Activated CD4-positive, alpha-beta T cell treated with anti-CD3 and anti-CD28 coated beads, Interleukin-2, Interleukin-6, amounts not matched to agents 100 ng/mL and 50 ng/mL, durations not matched to agents 16 hours and 8 hours (primary cell): ENCODE data around the gene SLC15A5.

Source experiments
- DNase-seq: peaks from one replicate; pipeline ENCODE4 v3.0.0-alpha.2; 2020

The SLC15A5 gene, protein sequence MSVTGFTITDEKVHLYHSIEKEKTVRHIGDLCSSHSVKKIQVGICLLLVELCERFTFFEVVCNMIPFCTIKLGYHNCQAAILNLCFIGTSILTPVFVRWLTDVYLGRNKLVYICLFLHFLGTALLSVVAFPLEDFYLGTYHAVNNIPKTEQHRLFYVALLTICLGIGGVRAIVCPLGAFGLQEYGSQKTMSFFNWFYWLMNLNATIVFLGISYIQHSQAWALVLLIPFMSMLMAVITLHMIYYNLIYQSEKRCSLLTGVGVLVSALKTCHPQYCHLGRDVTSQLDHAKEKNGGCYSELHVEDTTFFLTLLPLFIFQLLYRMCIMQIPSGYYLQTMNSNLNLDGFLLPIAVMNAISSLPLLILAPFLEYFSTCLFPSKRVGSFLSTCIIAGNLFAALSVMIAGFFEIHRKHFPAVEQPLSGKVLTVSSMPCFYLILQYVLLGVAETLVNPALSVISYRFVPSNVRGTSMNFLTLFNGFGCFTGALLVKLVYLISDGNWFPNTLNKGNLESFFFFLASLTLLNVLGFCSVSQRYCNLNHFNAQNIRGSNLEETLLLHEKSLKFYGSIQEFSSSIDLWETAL

DNA sequence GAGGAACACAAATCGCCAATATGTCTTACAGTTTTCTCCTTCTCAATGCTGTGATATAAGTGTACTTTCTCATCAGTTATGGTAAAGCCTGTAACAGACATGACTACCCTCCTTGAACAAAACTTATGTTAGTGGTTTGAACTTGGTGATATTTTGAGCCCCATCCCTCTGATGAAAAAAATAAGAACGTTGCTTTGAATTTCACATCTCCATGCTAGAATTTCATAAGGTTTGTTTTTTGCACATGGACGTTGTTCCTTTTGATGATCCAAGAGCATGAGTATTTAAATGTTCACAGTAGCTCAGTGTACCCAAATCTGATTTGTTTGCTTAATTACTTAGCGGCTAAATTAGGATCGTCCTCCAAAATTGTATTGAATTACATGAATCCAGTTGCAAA lies at the start of gene SLC15A5:
SLC15A5 (minus strand) TSS at position 101 of the 400 bp plus-strand sequence; CDS start at position 101, 0 bp downstream.
- DNase-seq = no peak

DNA sequence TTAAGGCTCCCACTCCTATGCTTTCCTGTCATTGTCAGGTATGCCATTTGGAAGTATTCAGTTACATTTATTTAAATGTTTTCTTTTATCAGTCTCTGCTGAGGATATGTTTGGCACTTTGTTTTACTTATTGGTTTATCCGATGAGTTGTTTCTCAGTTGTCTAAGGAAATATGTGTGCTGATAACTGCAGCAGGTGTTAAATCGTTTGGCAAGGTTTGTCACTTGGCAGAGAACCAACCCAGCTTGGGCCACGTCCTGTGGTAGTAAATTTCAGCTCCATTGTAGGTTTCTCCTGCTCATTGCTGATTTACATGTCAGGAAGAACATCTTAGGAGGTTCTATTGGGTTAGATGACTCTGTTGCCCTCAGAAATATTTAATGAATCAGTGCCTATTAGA lies 47.9 kb upstream of the SLC15A5 start:
- no peak for DNase-seq

DNA sequence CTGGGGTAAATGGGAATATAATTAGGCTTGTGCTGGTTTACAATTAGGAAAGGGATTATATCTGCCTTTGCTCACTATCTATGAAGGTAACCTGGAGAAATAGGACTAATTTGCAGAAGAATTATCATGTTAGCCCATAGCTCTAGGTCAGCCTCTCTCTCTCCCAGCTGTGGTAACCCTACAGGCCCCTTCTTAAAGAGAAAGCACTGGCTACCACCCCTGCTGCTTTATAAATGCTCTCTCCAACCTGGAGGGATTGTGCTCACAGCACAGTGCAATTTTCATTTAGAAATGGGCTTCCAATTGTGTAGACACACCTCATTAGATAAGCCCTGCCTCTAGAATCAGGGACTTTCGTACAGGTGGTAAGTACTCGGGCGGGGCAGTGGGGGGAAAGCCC lies 47.3 kb upstream of the SLC15A5 start:
- DNase-seq = no peak

DNA sequence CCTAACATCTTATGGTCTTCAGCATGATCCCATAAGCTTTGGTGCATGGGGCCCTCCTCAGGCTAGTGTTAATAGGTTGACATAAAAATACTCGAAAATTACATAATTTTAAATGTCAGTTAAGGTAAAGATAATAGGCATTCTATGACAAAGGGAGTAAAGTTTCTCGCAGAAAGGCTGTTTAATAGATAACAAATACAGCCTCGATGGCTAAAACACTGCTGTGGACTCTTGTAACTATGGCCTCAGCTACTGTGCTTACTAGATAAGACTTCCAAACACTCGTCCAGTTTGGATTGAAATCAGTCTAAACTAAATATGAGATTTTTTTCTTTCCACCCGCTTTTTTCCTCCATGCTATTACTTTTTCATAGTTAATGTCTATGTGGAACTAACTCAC lies 46.8 kb upstream of the SLC15A5 start:
- DNase-seq = no peak

DNA sequence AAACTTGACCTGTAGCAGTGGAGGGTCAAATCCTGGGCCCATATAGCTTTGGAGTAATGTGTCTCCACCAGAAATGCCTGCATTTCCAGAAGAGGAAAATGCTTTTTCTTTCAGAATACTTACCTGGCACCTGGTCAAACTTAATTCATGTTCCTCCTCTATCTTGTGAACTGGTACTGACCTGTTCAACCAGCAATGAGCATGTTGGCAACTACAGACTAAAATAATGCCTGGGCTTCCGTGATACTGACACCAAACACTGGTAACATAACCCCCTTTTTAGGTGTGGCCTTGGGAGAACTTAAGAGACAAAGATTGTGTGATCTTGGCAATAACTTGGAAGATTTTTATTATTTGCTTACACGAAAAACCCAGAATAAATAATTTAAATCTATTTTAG lies 46.2 kb upstream of the SLC15A5 start:
- DNase-seq = no peak

DNA sequence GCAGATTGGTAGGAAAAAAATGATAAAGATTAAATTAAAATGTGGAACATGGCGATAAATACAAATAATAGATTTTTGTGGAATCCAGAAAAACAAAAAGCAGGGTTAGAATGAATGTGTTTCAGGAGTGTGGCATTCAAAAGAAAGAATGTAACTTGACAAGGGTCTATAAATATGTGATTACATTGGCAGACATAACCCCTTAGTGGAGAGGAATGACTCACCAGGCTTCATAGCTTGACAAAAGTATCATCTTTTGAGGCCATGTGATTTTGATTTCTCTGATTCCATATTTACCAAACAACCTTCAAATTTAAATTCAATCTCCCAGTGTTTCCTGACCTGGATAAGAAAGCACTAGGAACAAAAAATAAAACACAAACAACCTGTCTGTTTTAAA lies 45.5 kb upstream of the SLC15A5 start:
- DNase-seq = no peak

DNA sequence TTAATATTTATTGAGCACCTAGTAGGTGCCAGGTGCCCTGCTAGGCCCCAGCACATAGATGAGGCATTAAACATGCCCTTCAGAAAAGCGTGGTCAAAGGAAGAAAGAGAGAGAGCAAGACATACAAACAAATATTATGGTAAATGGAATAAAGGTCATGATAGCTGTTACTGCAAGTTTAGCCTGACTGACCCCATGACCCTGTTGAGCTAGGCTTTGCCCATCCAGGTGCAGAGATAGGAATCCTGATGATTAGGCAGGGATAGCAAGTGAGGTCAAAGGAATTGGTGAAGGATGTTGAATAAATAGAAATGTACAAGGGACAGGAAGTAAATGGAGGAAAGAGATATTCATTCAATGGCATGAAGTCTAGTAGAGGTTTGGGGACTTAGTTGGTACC lies 33.4 kb upstream of the SLC15A5 start:
- DNase-seq = no peak

DNA sequence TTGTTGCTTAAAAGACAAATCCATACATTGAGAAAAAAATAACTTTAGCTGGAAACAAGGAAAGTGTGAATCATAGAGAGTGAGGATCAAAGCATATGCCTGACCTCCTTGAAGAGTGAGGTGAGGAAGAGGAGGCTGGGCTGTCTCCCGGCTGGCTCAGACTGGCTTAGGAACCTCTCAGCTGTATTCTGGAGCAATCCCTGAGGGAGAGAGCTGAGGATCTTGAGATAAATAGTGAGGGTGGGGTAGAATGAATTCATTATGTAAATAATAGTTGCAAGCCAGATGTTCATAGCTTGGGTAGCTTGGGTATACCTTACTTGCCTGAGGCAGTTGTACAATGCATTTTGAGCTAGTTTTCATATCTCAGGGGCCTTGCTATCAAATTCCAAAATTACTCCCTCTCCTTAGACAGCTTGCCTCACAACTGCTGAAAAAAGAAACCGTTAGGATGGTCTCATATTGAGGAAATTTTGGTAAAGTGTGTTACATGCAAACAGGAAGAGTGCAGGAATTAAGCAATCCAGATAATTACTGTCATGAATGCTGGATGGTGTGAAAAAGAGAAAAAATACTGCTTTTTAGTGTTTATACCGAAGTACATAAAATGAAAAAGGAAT lies 30.5 kb upstream of the SLC15A5 start:
- no peak for DNase-seq

DNA sequence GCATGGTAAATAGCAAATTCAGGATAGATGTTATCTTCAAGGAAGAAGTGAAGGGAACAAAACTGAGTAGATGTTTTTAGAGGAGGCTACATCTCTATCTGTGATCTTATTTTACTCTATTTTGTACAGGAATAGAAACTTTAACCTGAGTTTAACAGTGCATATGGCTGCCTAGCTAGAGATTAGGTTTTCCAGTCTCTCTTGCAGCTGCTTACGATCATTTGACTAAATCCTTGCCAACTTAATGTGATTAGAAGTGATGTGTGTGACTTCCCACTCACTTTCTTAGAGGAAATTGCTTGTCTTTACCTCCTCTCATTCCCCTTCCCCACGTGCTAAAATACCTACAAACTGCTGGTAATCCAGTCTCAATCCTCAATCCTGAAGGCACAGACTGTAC lies 26.5 kb upstream of the SLC15A5 start:
- no peak for DNase-seq

DNA sequence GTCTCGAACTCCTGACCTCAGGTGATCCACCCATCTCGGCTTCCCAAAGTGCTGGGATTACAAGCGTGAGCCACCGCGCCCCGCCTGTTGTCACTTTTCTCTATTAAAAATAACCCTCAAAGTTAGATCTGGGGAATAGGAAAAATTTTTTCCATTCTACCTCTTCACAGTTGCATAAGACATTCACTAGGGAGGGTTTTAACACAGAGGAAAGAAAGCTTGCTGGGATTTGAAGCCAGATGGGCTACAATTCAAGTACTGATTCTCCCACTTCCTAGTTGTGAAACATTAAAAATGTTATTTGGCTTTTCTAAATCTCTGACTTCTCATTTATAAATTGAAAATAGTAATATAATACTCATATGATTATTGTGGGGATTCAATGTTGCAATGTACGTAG lies 23.3 kb upstream of the SLC15A5 start:
- DNase-seq = no peak

DNA sequence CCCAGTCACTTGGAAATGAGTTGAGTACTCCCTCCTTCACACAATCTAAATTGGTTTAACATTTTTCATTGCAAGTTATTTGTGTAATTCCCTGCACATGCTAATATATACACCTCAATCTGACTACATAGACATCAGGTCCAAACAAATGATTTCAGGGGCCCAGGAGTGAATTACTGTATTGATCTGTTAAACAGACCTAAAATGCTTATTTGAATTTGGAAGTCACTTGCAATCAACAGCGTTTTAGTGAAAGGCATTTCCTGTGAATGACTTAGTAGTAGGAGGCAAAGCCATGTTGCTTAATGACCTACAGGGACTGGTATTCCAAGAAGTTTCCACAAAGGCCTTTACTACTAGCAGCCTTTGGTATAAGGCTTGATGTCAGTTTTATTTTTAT lies 22.6 kb upstream of the SLC15A5 start:
- DNase-seq = no peak

DNA sequence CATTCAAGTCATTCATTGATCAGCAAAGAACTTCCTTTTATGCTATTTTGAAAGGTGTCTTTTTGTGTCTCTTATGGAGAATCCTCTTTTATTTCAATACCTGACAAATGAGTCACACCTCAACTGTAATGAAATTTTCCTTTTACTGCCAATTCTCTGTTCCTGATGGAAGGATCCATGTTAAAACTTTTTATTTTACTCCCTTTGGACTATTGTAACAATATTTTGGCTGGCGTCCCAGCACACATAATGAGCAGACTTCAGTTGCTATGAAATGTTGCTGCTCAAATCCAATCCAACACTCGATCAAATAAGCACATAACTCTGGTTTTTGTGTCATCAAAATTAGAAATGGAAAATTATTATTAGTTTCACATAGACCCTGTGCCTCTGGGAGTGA lies 21.9 kb upstream of the SLC15A5 start:
- no peak for DNase-seq

DNA sequence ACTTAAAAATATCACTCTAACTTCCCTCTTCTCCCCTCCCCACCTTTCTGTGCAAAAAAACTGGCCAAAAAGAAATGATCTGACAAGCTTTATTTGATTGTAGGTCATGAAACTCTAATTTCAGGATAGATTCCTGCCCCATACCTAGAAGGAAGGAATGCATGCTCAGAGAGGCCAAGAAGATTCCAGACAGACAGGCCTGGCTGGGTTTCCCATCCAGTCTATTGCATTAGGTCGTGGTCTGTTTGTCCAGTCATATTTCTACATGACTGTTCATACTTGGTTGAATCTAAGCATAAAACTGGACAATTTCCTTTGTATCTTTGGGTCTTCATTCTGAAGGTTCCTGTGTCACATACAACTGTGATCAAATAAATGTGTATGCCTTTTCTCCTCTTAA lies 20.0 kb upstream of the SLC15A5 start:
- no peak for DNase-seq

DNA sequence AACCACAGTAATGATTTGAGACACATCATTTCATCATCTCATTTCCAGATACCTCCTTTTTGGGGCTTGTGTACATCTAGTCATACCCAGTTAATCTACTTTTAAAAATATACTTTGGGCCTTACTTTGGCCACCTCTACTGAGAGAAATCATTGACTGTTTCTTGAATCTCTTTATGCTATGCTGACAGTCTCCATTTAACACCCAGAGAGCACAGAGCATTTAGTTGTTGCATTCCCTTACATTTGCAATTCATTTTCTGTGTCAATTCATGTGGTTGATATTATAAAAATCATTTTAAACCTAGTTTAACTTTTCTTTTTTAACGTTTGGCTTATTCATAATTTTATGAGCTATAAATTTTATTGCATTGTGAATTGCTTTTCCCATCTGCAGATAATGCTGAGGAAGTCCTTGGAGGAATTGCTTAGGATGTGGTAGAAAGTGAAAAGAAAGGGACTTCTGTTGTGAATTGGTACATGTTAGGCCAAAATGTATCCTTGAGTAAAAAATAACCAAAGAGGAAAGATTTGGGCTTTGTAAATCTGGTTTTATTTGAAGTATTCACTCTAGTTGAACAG lies 17.0 kb upstream of the SLC15A5 start:
- DNase-seq = no peak

DNA sequence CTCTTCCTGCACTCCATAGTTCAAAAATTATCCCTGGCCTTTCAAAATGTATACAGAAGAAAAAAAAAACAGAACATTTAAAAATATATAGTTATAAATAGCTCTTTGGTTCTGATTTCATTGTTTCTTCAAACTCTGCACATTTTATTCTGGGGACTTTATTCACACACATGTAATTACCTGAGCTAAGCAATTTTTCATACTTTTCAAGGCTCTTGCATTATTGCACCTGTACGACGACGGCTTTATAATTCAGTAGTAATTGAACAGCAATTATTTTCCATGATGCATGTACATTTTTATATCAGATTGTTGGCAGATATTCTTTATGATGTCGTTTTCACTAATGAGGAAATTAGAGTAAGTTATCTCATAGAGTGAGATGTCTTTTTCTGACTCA lies 13.5 kb upstream of the SLC15A5 start:
- DNase-seq = no peak

DNA sequence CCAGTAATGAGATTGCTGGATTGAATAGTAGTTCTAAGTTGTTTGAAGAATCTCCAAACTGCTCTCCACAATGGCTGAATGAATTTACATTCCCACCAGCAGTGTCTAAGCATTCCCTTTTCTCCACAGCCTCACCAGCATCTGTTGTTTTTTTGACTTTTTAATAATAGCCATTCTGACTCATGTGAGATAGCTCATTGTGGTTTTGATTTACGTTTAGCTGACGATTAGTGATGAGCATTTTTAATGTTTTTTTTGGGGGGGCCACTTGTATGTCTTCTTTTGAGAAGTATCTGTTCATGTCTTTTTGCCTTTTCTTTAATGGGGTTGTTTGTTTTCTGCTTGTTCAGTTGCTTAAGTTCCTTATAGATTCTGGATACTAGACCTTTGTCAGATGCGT lies 8.1 kb upstream of the SLC15A5 start:
- DNase-seq = no peak

DNA sequence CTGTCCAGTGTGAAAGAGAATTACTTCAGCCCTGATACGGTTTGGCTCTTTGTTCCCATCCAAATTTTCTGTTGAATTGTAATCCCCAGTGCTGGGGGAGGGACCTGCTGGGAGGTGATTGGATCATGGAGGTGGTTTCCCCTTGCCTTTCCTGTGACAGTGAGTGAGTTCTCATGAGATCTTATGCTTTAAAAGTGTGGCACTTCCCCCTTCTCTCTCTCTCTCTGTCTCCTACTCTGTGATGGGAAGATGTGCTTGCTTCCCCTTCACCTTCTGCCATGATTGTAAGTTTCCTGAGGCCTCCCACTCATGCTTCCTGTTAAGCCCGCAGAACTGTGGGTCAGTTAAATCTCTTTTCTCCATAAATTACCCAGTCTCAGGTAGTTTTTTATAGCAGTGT lies 5.5 kb upstream of the SLC15A5 start:
- DNase-seq = no peak

DNA sequence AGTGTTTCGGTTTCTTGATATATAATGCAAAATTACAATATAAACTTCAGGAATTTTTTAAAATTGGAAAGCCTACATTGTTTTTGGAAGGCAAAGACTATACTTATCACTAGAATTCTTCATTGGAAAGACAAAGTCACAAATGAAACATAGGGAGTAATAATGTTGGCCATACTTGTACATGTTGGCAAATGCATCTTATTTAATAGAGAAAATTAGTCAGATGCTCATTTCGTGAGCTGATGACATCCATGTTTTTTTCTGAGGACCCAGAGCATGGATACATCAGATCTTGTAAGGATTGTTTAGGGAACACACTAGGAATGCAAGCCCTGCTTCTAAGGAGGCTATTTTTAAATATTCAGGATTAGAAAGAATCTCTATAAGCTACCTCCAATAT lies 4.6 kb upstream of the SLC15A5 start:
- DNase-seq = no peak

DNA sequence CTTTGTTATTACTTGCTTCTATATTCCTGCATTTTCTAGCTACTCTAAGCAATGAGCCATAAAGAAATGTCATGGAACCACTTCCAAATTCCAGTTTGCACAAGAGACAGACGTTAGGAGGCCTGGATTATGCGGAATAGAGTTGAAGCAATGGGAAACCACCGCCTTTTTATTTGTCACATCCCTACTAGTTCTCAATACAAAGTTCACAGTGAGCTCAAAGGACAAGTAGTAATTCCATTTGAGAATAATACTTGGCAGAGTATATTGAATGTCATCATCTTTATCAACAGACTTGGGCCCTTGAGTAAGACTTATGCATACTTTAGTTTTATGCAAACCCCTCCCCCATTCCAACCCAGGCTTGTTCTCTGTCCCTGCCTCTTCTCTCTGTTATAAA lies 3.7 kb upstream of the SLC15A5 start:
- DNase-seq = no peak

DNA sequence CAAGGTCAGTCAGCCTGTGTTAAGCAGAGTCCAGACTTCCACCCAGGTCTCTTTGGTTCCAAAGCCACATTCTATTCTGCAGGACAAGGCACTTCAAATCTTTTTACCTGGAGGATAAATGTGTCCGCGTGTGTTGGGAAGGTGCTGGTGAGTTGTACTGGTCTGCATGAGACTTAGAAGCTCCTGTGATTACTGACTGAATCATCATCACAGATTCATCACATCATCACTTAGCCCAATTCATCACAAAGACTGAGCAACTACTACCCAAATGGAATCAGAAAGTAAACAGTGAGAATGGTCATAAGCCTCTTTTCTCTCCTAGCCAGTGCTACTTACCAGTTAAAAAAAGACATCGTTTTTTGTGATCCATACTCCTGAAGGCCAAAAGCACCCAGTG lies 5.3 kb downstream of the SLC15A5 start:
- DNase-seq = no peak

DNA sequence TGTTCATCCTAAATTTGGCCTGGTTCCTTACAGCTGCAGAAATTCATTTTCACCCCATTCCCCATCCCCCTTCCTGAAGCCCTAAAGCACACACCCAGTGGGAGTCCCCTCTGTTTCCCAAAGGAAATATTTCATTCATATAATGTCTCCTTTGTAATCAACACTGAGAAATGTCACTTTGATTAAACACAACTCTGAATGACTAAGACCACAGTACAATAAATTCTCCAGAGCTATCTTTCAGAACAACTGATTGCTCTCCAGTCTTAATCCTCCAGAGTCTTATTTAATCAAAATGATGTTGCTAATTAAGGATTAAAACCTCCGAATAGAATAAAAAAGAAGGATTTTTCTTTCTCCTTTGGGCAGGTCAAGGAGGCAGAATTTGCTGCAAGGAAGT lies 6.4 kb downstream of the SLC15A5 start:
- no peak for DNase-seq

DNA sequence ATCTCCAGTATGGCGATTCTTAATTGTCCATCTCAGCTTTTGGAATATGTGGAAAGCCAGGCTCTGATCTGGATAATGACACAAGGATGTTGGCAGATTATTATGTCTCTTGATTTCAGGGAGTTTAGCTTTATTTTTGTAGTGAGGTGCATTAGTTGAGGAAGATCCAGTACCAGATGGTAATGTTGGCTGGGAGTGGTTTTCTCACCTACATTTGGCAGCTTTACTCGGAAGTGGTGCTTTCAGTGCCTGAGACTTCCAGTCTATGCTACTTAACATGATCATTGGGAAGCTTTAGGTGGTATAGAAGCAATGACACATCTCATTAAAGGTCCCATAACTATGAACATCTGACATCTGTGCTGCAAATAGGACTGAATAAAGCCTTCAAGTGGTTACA lies 7.5 kb downstream of the SLC15A5 start:
- no peak for DNase-seq

DNA sequence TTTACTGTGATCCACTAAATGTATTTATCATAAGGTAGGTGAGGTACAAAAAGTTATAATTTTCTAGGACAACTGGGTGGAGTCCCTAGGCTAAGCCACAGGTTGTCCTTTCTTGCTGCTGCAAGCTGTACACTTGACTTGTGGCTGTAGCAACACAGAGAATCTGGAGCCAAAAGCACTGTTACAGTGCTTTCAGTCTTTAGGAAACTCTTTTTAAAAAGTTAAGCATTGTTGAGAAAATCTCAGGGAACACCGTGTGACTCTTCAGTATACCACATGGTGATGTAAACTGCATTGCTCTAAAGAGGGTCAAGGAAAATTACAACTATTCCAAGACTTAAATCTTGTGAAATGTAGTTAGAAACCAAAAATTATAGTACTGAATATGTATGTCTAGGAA lies 11.4 kb downstream of the SLC15A5 start:
- DNase-seq = no peak

DNA sequence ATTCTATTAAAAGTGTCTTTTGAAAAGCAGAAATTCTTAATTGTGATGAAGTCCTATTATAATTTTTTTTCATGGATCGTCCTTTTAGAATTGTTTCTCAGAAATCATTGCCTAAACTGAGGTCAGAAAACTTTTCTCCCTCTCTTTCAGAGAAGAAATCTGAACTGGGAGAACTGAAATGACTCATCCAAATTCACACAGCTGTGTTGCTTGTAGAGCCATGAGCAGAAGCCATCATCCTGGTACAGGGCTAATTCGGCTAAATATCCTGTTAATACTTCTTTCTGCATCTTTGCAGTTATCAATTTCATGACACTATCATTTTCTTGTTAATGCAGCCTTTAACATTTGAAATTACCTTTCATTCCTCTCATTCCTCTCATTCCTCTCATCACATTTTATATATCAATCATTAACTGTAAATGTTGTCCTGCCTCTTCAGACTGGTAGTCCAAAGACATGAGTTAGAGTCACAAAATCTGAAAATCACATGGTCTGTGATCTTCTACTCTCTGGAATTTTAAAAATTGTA lies 15.5 kb downstream of the SLC15A5 start:
- DNase-seq = no peak
